Uterus (tissue), 4 donors: Measurements from ENCODE around the gene MED31. TPM values are rescaled to one million over a fixed set of nuclear protein-coding genes. Genes with fewer than 3 reads are reported as not detected.

Experiments used
- DNase-seq, 2 donors: peaks; one replicate each; pipeline ENCODE4 v3.0.0-alpha.2; 2019 to 2020
- H3K27ac ChIP-seq, 2 donors: fragments of 200-600 bp; sonication (generic); 1 replicate in 1 of 2; 2 replicates in 1 of 2; pipeline ENCODE4 v1.5.1; 2016 to 2018
- H3K27me3 ChIP-seq, 2 donors: fragments of 200-600 bp; sonication (generic); one replicate each; pipeline ENCODE4 v1.5.1; 2018 to 2019; ENCODE audit warnings: control low read depth in 1 of 2
- H3K36me3 ChIP-seq, 2 donors: fragments of 200-600 bp; sonication (generic); one replicate each; pipeline ENCODE4 v1.5.1; 2019; ENCODE audit warnings: control low read depth in 1 of 2
- H3K4me1 ChIP-seq, 2 donors: fragments of 200-600 bp; sonication (generic); one replicate each; pipeline ENCODE4 v1.5.1; 2018 to 2019; ENCODE audit warnings: control low read depth in 1 of 2
- H3K4me3 ChIP-seq, 2 donors: fragments of 200-600 bp; sonication (generic); 1 replicate in 1 of 2; 2 replicates in 1 of 2; pipeline ENCODE4 v1.5.1; 2018 to 2019; ENCODE audit warnings: mild to moderate bottlenecking in 1 of 2
- H3K9me3 ChIP-seq, 2 donors: fragments of 200-600 bp; sonication (generic); one replicate each; pipeline ENCODE4 v1.5.1; 2019; ENCODE audit warnings: control low read depth in 1 of 2
- CTCF ChIP-seq, 4 experiments: fragments of 200-600 bp in 2 of 4; fragments of 450-650 bp in 2 of 4; sonication (generic) in 2 of 4; IDR thresholded peaks; one replicate each; pipeline ENCODE4 v1.5.1; 2016 to 2019; ENCODE audit warnings: antibody characterized with exemption in 4 of 4, mild to moderate bottlenecking in 2 of 4, moderate library complexity in 1 of 4
- POLR2A ChIP-seq, 2 donors: fragments of 450-650 bp; IDR thresholded peaks; one replicate each; pipeline ENCODE4 v1.6.1; 2016; ENCODE audit warnings: antibody characterized with exemption in 2 of 2, mild to moderate bottlenecking in 1 of 2, moderate library complexity in 1 of 2
- intact Hi-C: fragments of 100-400 bp; cut with DNase I; formaldehyde crosslinking; loops from one replicate; pipeline ENCODE4 v1.15.1; 2023; ENCODE audit warnings: low total_unique reads
- total RNA-seq, 4 donors: library from RNA; depleted of rRNA in 3 of 4; stranded (reverse); fragments of >200 nt in 3 of 4; gene quantifications; one replicate each; pipeline versions ENCODE4 v1.1.0 to v1.2.4, GENCODE V29; 2014 to 2023
- donor health status: DM: yes; HTN: yes; CAD: no.

MED31 gene
- total RNA-seq, 4 donors from 2014 or later, result 1.5 to 49.7 (median 15.7) TPM

DNA sequence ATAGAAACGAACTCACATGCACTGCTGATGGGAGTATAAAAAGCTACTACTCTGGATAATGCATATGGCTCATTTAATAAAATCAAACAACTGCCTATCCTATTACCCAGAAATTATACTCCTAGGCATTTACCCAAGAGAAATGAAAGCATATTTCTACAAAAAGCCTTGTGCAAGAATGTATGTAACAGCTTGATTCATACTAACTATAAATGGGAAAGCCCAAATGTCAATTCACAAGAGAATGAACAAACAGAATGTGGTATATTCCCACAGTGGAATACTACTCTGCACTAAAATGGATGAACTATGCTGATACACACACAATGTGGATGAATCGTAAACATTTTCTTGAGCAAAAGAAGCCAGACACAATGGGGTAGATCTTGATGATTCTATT, 49.3 kb downstream of the MED31 start:
- no peaks in the 10 kb centered on the region for H3K27me3 ChIP-seq
- TF ChIP-seq CTCF (IDR thresholded peaks at IDR 0.05) (no peak), POLR2A (IDR thresholded peaks at IDR 0.05) (no peak)
- H3K27ac ChIP-seq, result no peak overlapping the region
- no peak overlapping the region for H3K4me3 ChIP-seq
- no peaks in the 10 kb centered on the region for H3K36me3 ChIP-seq
- intact Hi-C loops, result no loop called here
- no peaks in the 10 kb centered on the region for H3K4me1 ChIP-seq
- DNase-seq, result no peak
- no peaks in the 10 kb centered on the region for H3K9me3 ChIP-seq

DNA sequence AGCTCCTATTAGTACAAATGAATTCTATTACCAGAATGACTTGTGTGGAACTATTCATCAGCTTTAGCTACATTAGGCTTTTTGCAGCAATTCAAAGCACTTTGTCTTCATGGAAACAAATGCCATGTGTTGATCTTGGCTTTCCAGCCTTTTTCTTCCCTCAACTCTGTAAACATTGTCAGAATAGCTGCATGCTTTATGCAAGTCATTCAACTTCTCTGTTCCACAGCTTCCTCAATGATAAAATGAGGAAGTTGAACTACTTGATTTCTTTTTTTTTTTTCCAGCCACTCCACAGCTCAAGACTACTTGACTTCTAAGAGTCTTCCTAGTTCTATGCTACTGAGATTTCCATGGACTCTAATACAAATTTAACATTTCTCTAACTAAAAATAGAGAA, 52.0 kb downstream of the MED31 start:
- no peak overlapping the region for H3K27ac ChIP-seq
- intact Hi-C loops, result no loop called here

DNA sequence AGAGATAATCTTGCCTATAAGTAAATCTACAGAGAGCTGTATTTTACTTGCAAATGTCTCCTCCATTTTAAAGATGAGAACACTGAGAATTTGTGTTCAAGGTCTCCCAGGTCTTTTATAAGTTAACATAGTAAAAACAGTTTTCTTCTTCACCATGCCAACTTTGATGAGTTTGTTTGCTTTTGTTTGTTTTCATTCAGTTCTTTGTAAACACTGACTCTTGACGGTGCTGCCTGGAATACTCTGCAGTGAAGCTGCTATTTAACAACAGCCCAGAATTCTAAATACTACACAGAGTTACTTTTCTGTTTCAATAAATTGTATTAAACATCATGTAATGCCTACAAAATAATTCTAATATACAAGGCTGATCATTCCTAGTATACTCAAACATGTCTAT, 53.7 kb downstream of the MED31 start:
- Histone ChIP-seq H3K27ac (no peak overlapping the region), H3K36me3 (no peaks in the 10 kb centered on the region), H3K4me1 (no peaks in the 10 kb centered on the region), H3K27me3 (no peaks in the 10 kb centered on the region), H3K4me3 (no peak overlapping the region), H3K9me3 (no peaks in the 10 kb centered on the region)
- no peak for DNase-seq
- no peak for TF ChIP-seq CTCF (IDR thresholded peaks at IDR 0.05)
- TF ChIP-seq POLR2A (IDR thresholded peaks at IDR 0.05), result no peak
- intact Hi-C loops, result no loop called here

More for the DNA sequence above, 52.0 kb downstream of the MED31 start:
- H3K36me3 ChIP-seq, result no peaks in the 10 kb centered on the region
- TF ChIP-seq CTCF (IDR thresholded peaks at IDR 0.05) (no peak), POLR2A (IDR thresholded peaks at IDR 0.05) (no peak)
- H3K9me3 ChIP-seq, result no peaks in the 10 kb centered on the region
- DNase-seq, result no peak
- H3K4me1 ChIP-seq, result no peaks in the 10 kb centered on the region
- no peak overlapping the region for H3K4me3 ChIP-seq
- no peaks in the 10 kb centered on the region for H3K27me3 ChIP-seq

DNA sequence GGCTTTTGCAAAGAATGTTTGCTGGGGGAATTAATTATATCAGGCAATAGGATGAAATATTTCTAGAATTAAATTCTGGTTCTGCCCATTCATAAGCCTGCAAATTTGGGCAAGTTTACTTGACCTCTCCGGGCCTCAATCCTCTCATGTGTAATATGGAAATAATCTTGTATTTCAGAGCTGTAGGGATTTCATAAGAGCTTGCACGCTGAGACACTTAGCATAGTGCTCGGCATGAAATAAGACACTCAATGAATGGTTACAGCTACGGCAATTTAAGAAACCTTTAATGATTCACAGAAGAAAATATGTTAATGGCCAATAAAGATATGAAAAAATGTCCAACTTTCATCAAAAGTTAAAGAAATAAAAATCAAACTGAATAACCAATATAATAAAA, 54.5 kb downstream of the MED31 start:
- H3K36me3 ChIP-seq, result no peaks in the 10 kb centered on the region
- TF ChIP-seq CTCF (IDR thresholded peaks at IDR 0.05), result no peak
- no peak for TF ChIP-seq POLR2A (IDR thresholded peaks at IDR 0.05)
- no peak overlapping the region for H3K4me3 ChIP-seq
- H3K27ac ChIP-seq, result no peak overlapping the region
- no peaks in the 10 kb centered on the region for H3K9me3 ChIP-seq
- no peaks in the 10 kb centered on the region for H3K4me1 ChIP-seq
- H3K27me3 ChIP-seq, result no peaks in the 10 kb centered on the region
- DNase-seq, result no peak
- intact Hi-C loops, result no loop called here

- H3K27ac ChIP-seq, result no peak overlapping the region
- H3K36me3 ChIP-seq, result no peaks in the 10 kb centered on the region
- TF ChIP-seq POLR2A (IDR thresholded peaks at IDR 0.05), result no peak
- no peak for TF ChIP-seq CTCF (IDR thresholded peaks at IDR 0.05)
- no peaks in the 10 kb centered on the region for H3K27me3 ChIP-seq
- no peaks in the 10 kb centered on the region for H3K4me1 ChIP-seq
- intact Hi-C loops, result no loop called here
- DNase-seq, result no peak
- no peak overlapping the region for H3K4me3 ChIP-seq
- no peaks in the 10 kb centered on the region for H3K9me3 ChIP-seq
Measured at GRCh38 chr17:6596511-6596910, 54.9 kb downstream of the MED31 start.
